NCI-H2107 treated with DMSO at 0.1 percent for 48 hours (cell line): Measurements from ENCODE around the gene PHF21A.
"Not testable (repeated sequence)": the region's sequence is repeated elsewhere in the genome, so short reads cannot be mapped to it uniquely, and the experiment has no call there.

Experiments used
- DNase-seq: peaks from one replicate; lab custom pipeline; 2025; ENCODE audit not compliant: unreplicated experiment; lab: John Stamatoyannopoulos, UW

The PHF21A gene

DNA sequence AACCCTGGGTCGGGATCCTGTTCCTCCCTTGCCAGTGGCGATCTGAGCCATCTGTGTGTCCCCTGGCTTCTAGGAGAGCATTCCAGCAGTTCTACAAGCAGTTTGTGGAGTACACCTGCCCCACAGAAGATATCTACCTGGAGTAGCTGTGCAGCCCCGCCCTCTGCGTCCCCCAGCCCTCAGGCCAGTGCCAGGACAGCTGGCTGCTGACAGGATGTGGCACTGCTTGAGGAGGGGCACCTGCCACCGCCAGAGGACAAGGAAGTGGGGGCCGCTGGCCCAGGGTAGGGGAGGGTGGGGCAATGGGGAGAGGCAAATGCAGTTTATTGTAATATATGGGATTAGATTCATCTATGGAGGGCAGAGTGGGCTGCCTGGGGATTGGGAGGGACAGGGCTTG lies 215.7 kb downstream of the PHF21A start:
- DNase-seq, result not testable (repeated sequence)

DNA sequence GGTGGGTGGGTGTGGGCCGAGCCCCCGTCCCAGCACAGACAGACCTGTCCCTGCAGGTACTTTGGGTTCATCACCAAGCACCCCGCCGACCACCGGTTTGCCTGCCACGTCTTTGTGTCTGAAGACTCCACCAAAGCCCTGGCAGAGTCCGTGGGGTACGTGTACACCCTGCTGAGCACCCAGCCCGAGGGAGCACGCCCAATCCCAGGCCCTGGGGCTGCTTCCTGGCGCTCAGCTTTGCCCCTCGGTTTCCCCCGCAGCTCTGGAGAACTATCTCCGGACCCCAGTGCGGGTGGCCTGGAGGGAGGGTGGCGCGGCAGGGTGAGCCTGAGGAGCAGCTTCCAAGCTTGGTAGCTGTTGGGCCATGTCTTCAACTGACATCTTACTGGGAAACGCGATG lies 216.2 kb downstream of the PHF21A start:
- DNase-seq, result no peak

DNA sequence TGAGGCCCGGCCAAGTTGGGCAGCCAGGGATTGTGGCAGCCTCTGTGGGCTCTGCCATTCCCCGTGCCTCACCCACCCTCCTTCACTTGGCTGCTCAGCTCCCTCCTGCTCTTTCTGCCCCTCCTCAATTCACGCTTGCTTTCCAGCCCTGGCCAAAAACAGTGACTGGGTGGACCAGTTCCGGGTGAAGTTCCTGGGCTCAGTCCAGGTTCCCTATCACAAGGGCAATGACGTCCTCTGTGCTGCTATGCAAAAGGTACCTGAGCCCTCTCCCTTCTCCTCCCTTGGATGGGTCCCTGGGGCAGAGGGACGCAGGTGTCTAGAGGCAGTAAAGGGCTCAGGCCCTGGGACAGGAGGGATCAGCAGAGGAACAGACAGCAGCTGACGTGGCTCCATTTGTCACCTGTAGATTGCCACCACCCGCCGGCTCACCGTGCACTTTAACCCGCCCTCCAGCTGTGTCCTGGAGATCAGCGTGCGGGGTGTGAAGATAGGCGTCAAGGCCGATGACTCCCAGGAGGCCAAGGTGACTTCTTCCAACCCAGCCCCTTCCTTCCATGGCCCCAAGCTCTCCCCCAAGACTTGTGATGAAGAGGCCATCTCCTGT lies 216.8 kb downstream of the PHF21A start:
- DNase-seq, result no peak

DNA sequence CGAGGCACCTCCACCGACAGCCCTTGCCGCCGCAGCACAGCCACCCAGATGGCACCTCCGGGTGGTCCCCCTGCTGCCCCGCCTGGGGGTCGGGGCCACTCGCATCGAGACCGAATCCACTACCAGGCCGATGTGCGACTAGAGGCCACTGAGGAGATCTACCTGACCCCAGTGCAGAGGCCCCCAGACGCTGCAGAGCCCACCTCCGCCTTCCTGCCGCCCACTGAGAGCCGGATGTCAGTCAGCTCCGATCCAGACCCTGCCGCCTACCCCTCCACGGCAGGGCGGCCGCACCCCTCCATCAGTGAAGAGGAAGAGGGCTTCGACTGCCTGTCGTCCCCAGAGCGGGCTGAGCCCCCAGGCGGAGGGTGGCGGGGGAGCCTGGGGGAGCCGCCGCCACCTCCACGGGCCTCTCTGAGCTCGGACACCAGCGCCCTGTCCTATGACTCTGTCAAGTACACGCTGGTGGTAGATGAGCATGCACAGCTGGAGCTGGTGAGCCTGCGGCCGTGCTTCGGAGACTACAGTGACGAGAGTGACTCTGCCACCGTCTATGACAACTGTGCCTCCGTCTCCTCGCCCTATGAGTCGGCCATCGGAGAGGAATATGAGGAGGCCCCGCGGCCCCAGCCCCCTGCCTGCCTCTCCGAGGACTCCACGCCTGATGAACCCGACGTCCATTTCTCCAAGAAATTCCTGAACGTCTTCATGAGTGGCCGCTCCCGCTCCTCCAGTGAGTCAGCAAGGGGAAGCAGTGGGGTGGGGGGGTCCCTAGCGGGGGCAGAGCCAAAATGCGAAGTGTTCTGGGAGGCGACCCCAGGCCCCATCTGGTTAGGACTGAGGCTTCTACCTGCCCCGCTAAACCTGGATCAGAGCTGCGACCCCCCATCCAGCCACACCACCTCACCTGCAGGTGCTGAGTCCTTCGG lies 218.5 kb downstream of the PHF21A start:
- no peak for DNase-seq

DNA sequence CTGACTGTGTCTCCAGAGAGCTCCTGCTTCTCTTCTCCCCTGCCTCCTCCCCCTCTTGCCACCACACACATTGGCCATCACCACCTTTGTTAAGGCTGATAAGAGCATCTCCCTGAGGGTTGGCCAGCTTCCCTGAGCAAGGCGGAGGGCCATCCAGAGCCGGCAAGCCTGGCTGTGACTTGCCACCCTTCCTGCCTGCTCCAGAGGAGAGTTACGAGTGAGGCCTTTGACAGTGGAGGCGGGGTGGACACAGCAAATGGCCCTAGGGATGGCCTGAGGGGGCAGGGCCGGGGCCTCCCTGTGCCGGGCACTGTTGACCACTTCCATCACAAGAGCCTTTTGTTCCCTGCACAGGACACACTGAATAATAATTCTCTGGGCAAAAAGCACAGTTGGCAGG lies 219.6 kb downstream of the PHF21A start:
- DNase-seq, result no peak

DNA sequence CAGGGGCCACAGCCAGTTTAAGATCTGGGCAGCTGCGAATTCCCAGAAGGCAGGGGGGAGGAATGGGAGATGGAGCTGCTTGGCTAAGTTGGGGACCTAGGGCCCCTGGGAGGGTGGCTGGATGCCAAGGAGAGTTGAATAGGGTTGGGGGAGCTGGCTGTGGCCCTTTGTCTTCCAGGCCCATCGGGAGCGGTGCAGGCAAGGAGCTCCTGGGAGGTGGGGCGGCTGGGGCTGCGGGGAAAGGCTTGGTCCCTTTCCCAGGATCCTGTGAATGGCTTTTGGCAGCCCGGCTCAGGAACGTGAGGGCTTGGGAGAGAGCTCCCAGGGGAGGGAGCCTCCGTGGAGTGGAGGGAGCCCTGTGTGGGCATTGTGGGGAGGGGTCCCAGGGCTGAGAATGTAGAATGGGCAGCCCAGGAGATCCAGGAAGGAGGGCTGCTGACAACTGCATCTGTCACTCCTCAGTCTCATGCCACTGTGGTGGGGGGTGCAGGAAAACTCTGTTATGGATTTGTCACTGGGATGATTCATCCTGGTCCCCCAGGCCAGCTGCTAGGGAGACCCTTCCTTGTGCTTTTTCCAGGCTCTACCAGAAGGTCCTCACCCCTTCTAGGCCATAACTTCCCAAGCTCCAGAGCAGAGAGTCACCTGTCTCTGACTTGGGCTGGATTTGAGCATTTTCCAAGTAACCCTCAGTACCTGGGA lies 220.2 kb downstream of the PHF21A start:
- peak; percentile 13 for DNase-seq

DNA sequence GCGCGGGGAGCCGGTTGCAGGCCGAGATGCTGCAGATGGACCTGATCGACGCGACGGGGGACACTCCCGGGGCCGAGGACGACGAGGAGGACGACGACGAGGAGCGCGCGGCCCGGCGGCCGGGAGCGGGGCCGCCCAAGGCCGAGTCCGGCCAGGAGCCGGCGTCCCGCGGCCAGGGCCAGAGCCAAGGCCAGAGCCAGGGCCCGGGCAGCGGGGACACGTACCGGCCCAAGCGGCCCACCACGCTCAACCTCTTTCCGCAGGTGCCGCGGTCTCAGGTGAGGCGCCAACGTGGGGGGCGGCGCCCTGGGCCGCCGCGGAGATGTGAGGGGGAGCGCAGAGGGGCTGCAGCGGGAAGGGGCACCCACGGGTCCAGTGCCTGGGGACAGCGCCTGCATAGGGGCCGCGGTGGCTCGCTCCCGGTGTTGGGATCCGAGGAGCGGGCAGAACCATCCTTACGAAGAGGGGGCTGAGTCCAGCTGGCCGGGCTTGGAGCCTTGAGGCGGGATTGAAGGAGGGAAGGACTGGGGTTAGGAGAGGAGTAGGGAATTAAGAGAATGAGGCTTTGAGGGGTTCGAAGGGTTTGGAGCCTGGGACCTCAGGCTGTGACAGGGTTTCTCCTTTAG lies 221.0 kb downstream of the PHF21A start:
- not testable (repeated sequence) for DNase-seq

DNA sequence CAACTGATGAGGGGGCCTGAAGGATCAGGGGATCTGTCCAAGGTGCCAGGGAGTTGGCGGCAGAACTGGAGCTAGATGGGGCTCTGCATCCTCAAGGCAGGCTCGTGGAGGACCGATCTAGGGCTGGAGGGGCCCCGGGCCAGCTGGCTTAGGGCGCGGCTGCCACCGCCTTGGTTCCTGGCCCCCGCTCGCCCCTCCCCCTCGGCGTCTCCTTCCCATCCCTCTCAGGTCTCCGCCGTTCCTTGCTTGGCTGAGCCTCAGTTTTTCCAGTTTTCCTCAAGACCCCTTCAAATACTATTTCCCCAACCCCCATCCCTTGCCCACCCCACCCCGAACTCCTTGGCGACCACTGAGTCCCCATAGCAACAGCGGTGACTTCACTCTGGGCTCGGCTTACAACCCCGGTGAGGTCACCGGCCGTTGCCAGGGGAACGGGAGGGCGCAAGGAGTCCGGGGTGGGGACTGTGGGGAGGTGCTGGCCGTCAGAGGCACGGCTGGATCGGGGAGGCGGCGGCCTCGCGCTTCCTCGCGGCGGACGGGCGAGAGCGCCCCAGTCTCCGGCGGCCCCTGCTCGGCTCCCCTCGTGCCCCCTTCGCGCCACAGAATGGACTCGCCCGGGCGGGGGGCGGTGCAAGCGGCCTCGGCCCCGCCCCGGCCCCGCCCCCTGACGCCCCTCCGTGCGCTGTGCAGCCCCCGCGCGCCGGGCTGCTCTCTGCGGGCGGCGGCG lies 221.6 kb downstream of the PHF21A start:
- DNase-seq, result peak; percentile 56

DNA sequence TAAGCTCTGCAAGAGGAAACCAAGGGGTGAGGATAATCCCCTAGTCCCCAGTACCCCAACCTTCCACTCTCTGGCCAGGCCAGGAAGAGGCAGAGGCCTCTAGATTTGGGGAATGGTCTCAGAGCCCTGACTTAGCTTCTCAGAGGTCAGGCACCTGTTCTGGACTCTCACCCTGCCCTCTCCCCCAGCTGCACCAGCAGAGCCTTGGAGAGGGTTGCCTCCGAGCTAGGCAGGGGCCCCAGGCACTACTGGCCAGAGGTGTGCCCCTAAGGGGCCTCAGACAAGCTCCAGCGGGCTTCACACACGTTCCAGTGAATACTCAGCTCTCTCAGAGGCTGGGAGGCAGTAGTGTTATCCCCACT lies 222.2 kb downstream of the PHF21A start:
- DNase-seq, result no peak

DNA sequence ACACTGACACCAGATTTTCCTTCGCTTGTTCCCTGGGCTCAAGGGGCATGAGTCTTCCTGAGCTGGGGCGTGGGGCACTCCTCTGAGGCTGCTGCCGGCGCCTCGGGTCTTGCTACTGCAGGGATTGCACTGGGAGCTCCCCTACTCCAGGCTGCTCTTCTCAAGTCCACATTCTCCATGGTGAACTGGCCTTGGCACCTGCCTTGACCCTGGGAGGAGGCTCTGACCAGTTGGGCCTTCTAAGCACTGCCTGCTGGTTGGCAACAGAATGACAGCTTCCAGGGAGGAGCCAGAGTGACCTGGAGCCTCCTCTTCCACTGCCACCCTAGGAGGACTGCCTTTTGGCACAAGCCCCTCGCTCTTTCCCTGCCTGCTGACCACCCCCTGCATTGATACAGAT lies 223.7 kb downstream of the PHF21A start:
- no peak for DNase-seq

DNA sequence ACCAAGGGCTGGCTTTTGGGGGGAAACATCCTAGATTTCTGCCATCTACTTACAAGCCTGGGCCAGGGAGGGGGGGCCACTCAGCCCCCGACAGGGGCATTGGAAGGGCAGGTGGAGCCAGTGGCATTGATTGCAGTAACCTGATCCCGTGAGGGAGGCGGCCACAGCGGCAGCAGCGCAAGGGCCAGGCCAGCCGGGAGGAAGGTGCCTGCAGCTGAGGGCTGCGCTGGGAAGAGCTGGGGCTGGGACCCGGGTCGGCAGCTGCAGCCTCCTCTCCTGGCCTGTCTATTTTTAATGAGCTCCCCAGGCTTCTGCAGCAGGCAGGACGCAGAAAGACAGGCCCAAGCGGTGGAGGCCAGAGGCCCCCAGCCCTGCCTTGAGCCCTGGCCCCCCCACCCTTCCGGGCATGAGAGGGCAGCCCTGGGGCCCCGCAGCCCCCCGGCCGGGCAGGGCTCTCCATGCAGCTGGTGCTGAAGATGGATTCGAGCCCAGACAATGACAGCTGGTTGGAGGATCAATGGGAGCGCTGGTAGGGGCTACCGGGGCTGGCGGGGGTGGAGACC lies 224.8 kb downstream of the PHF21A start:
- DNase-seq, result peak; percentile 78

DNA sequence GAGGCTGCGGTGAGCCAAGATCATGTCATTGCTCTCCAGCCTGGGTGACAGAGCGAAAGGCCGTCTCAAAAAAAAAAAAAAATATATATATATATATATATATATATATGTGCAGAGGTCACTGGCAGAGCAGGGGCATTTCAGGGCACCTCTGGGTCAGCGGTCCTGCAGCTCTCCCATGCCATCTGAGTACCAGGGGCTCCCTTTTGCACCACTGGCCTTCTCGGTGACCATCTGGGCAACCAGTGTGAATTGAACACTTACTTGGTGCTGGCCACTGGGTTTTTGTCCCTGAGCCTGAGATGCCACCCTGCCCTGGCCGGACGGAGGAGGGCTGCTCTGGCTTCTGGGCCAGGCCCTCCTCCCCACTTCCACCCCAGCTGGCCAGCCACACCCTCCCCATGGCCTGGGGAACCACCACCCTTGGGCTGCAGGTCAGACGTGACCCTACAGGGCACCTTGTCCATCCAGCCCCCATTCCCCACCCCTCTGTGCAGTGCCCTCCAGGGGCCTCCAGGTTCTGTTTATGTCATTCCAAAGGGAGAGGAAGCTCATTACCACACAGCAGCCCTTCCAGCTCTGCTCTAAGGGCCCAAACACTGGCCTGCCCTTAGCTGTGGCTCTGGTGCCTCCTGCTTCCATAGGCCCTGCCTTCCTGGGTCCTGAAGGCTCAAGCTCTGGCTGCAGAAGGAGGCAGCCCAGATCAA lies 225.5 kb downstream of the PHF21A start:
- DNase-seq, result no peak

DNA sequence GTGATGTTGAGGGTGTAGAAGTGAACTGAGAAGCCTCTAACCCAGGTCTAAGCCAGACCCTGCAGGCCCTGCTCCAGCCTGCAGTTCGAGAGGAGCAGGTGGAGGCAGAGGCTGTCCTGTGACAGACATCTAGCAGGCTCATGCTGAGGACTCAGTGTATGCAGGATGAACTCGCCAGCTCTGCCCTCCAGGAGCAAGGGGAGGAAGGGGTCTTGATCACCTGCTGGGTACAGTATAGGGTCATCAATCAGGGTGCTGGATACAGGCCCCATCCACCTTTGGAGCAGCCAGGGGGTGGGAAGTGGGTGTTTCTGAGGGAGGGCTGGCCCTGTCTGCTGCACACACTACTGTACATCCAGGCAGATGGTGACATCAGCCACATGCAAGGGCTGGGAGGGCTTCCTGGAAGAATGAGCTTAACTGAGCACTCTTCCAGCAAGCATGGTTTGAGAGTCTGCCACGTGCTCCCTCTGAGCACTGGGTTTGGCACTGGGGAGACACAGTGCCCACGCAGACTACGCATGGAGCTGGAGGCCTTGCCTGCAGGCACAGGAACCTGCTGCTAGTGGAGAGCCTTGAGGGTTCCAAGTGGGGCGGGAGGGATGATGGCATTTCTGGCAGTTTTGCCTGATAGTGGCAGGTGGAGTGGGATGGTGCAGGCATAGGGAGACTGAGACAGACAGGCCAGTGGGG lies 226.6 kb downstream of the PHF21A start:
- no peak for DNase-seq

DNA sequence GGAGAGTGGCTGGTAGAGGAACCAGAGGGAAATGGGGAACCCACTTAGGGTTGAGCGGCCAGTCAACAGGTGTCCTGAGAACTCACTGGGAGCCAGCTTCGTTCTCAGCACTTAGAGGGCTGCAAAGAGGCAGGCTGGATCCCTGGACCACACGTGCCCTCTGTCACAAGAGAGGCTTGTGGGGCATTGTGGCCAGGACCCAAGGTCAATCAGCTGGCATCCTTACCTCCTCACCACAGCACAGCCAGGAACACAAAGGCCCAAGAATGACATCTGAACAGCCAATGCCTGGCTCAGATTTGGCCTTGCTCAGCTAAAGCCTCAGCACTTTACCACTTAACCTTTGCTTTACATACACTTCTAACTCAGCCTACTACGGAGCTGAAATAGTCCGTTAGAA lies 228.4 kb downstream of the PHF21A start:
- DNase-seq, result peak; percentile 29

DNA sequence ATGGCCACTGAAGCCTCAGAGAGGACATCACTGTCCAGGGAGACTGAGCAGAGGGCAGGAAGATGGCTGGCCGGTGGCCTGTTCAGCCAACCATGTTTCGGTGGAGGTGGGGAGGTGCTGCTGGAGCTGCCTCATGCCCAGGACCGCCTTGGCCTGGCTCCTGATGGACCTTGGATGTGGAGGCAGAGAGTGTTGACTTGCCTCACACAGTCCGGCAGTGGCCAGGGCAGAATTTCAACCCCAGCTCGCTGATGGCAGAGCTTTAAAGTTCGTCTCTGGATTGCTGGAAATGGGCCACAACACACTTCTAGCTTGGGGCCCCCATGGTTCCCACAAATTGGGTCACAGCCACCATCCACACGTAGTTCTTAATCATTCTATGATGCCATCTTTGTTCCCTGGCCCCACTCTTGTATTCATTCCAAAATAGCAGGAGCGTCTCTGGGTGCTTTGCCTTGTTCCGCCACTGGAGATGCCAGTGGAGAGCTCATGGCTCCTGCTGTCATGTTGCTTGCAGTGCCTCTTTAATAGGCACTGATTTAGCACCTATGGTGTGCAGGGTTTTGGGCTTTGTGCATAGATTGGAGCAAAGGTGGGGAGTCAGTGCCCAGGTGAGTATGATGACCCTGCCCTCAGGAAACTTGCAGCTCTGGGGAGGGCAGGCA lies 230.2 kb downstream of the PHF21A start:
- DNase-seq, result no peak

DNA sequence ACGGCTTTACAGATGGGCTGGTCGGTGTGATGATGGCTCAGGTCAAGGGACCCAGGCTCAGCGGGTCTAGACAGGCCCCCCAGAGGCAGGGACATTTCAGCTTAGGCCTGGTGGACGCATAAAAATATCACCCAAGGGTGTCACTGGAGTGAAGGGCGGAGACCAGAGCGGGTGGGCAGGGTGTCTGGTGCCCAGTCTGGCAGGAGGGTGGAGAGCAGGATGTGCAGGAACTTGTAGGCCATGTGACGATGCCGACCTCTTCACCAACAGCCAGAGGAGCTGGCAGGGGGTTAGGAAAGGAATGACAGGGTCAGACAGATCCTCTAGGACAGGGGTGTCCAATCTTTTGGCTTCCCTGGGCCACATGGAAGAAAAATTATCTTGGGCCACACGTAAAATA lies 231.3 kb downstream of the PHF21A start:
- no peak for DNase-seq

DNA sequence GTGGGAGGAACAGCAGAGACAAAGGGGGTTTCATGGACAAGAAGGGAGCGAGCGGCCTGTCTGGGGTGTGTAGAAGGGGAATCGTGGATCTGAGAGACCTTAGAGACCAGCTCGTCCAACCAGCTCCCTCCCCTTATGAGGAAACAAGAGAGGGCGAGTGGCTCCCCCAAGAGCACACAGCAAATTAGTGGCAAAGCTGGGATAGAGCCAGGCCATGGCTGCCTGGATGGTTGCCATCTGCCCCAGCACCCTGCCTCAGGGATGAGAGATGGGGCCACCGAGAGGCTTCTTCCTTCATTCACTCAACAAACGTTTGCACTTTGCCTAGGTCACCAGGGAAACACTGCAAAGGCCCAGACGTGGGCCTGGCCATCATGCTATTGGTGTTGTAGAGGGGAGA lies 231.7 kb downstream of the PHF21A start:
- no peak for DNase-seq

DNA sequence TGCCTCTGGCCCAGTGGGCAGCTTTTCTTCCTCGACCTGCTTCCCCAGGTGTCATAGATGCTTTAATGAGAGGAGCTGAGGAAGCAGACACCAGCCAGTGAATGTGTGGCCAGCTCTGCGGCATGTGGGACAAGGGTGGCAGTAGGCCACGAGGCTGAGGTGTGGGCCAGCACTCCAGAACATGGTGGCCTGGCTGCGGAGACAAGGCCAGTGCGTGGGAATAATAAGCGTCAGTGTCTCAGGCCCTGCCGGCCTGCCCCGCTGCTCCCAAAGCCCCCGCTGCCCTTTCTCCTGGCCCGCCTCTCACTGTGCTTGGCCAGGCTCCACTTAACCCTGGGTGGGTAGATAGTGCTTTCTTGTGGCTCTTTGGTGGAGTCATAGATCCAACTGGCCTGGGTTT lies 233.7 kb downstream of the PHF21A start:
- DNase-seq, result no peak
